WERI-Rb-1 (cell line): Measurements from ENCODE around the gene C13orf46.

Experiments
- DNase-seq: peaks from one replicate; pipeline ENCODE4 v3.0.0-alpha.2; 2020
- H3K27ac ChIP-seq: fragments of 250-450 bp; sonication (Bioruptor Pico); 2 replicates; pipeline ENCODE4 v1.5.1; 2020; ENCODE audit warnings: mild to moderate bottlenecking, moderate library complexity
- H3K27me3 ChIP-seq: fragments of 250-450 bp; sonication (Bioruptor Pico); 2 replicates; pipeline ENCODE4 v1.5.1; 2021; ENCODE audit warnings: mild to moderate bottlenecking, low read depth, moderate library complexity; ENCODE audit not compliant: insufficient read depth, severe bottlenecking
- H3K36me3 ChIP-seq: fragments of 250-450 bp; sonication (Bioruptor Pico); 2 replicates; pipeline ENCODE4 v1.5.1; 2020; ENCODE audit warnings: mild to moderate bottlenecking, moderate library complexity
- H3K4me3 ChIP-seq: 2 replicates; pipeline ENCODE4 v1.5.1; 2011; ENCODE audit warnings: low read depth, mild to moderate bottlenecking, control low read depth, low read length
- H3K9me3 ChIP-seq: fragments of 250-450 bp; sonication (Bioruptor Pico); 2 replicates; pipeline ENCODE4 v1.5.1; 2021; ENCODE audit warnings: mild to moderate bottlenecking, moderate library complexity; ENCODE audit not compliant: severe bottlenecking
- CTCF ChIP-seq: IDR thresholded peaks from 2 replicates; pipeline ENCODE4 v1.5.1; 2011; ENCODE audit warnings: low read depth, mild to moderate bottlenecking, control low read depth, inconsistent platforms, low read length

Gene C13orf46

GRCh38 chr13:113977976-113978375 is 4.1 kb upstream of the C13orf46 start:
- no peak for TF ChIP-seq CTCF
- DNase-seq: no peak
- Histone ChIP-seq H3K27ac (no peak overlapping the region), H3K36me3 (peaks cover 12% of the 10 kb centered on the region), H3K9me3 (no peaks in the 10 kb centered on the region), H3K27me3 (no peaks in the 10 kb centered on the region), H3K4me3 (no peak overlapping the region)

GRCh38 chr13:113976711-113977684 is 3.1 kb upstream of the C13orf46 start:
- H3K27ac ChIP-seq: no peak overlapping the region
- H3K9me3 ChIP-seq: no peaks in the 10 kb centered on the region
- no peak for DNase-seq
- TF ChIP-seq CTCF: no peak
- H3K4me3 ChIP-seq: no peak overlapping the region
- H3K36me3 ChIP-seq: peaks cover 12% of the 10 kb centered on the region
- no peaks in the 10 kb centered on the region for H3K27me3 ChIP-seq

GRCh38 chr13:113975416-113975815 is 1.5 kb upstream of the C13orf46 start:
- no peak for DNase-seq
- no peak overlapping the region for H3K4me3 ChIP-seq

GRCh38 chr13:113974304-113975281 is 717 bp upstream of the C13orf46 start:
- DNase-seq: no peak
- no peak overlapping the region for H3K27ac ChIP-seq
- no peaks in the 10 kb centered on the region for H3K27me3 ChIP-seq
- H3K4me3 ChIP-seq: no peak overlapping the region
- peaks cover 2% of the 10 kb centered on the region for H3K9me3 ChIP-seq
- TF ChIP-seq CTCF: no peak
- peaks cover 9% of the 10 kb centered on the region for H3K36me3 ChIP-seq

More at GRCh38 chr13:113975416-113975815, 1.5 kb upstream of the C13orf46 start:
- H3K9me3 ChIP-seq: peaks cover 2% of the 10 kb centered on the region
- peaks cover 10% of the 10 kb centered on the region for H3K36me3 ChIP-seq
- TF ChIP-seq CTCF: no peak
- H3K27me3 ChIP-seq: no peaks in the 10 kb centered on the region
- H3K27ac ChIP-seq: no peak overlapping the region

GRCh38 chr13:113972451-113973217 is 1.2 kb downstream of the C13orf46 start:
- H3K9me3 ChIP-seq: peaks cover 4% of the 10 kb centered on the region
- H3K27ac ChIP-seq: no peak overlapping the region
- no peak for TF ChIP-seq CTCF
- no peak for DNase-seq
- peaks cover 3% of the 10 kb centered on the region; the same call in 1 of the 2 replicates for H3K36me3 ChIP-seq
- no peak overlapping the region for H3K4me3 ChIP-seq
- H3K27me3 ChIP-seq: no peaks in the 10 kb centered on the region
